Medulla oblongata (tissue), 1 donor: Measurements from ENCODE around the gene NUP37.
A peak's percentile ranks its signal among the peaks of the same experiment; 100 is the strongest.
"Not testable (repeated sequence)": the region's sequence is repeated elsewhere in the genome, so short reads cannot be mapped to it uniquely, and the experiment has no call there.

Experiments used
- DNase-seq: peaks from one replicate; pipeline ENCODE4 v3.0.0-alpha.2; 2015; ENCODE audit errors: extremely low spot score

The NUP37 gene

DNA sequence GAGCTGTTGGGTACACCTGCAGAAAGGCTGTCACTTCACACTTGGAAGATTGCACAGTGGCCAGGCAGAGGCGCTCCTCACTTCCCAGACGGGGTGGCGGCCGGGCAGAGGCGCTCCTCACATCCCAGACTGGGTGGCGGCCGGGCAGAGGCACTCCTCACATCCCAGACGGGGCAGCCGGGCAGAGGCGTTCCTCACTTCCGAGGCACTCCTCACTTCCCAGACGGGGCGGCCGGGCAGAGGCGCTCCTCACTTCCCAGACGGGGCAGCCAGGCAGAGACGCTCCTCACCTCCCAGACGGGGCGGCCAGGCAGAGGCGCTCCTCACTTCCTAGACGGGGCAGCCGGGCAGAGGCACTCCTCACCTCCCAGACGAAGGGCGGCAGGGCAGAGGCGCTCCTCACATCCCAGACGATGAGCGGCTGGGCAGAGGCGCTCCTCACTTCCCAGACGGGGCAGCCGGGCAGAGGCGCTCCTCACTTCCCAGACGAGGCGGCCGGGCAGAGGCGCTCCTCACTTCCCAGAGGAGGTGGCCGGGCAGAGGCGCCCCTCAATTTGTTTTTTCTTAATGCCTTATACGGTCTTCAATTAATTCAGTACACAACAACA, 30.6 kb downstream of the NUP37 start:
- DNase-seq = not testable (repeated sequence)

DNA sequence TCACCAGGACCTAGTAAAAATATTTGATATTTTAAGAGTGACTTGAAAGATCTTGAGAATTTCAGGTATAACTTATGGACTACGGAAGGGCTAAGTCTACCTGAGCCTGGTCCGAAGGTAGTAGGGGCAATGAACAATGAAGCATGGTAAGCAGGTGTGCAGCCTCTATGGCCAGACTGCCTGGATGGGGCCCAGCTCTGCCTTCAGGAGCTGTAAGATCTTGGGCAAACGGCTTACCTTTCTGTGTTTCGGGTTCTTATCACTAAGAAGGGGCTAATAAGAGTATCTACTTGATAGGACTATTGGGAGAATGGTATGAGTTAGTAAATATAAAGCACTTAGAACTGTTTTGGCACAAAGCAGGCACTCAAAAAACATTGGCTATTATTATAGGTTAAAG, 39.1 kb downstream of the NUP37 start:
- no peak for DNase-seq

DNA sequence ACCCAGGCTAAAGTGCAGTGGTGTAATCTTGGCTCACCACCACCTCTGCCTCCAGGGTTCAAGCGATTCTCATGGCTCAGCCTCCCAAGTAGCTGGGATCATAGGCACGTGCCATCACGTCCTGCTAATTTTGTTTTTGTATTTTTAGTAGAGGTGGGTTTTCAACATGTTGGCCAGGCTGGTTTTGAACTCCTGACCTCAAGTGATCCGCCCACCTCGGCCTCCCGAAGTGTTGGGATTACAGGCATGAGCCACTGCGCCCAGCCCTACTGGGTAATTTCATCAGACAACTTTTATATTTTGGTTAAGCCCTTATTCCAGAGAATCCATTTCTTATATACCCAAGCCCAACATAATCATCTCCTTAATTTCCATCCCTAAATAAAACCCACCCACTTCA, 47.8 kb downstream of the NUP37 start:
- DNase-seq = not testable (repeated sequence)

GRCh38 chr12:102069707-102070106, 50.2 kb downstream of the NUP37 start:
- no peak for DNase-seq

DNA sequence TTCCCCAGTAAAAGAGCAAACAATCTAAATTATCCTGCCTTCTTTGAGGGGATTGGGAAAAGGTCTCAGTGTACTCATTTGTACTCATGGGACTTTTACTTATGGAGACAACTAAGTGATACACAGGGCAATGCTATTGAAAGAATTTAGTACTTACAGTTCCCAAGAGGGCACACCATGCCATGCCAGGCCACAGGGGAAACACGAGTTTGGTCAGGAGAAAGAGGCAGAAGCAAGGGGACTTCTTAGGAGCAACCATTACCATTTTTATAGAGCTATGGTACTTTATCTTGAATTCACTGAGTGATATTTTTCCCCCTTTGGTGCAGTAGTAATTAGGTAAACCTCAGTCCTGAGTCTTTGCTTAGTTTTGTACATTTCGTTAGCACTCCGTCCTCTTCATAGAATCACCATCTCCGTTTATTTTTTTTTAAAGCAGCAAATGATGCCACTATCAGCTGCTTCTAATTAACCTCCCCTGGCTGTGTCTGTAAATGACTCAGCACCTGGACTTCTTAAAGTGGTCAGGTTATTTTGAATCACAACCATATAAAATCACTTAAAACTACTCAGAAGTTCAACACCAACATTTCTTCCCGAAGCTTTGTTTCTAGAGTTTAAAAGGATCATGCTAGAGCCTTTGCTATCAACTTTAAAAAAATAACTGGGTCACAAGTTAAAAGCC, 52.2 kb downstream of the NUP37 start:
- no peak for DNase-seq

DNA sequence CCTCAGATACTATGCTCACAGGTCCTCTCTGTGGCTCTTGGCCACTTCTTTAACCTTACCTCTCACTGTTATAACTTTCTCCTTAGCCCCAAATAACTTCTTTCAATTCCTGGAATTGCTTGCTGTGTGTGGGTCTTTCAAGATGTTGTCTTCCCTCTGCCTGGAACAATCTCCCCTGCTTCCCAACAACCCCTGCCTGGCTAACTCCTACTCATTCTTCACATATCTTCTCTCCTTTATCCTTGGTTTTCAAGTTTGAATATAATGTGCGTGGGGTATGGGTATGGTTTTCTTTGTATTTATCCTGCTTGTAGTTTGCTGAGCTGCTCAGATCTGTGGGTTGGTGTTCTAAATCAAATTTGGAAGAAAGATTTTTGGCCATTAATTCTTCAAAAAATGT, 55.4 kb downstream of the NUP37 start:
- no peak for DNase-seq

- no peak for DNase-seq
These were observed 56.8 kb downstream of the NUP37 start for GRCh38 chr12:102063069-102063468.

- DNase-seq = no peak
These were observed 57.5 kb downstream of the NUP37 start for GRCh38 chr12:102062419-102062806.

GRCh38 chr12:102061560-102062418, 58.1 kb downstream of the NUP37 start, which contains the start of gene WASHC3:
TSS of gene WASHC3 (minus strand) at chr12:102061991. CDS start at chr12:102061962, 29 bp downstream.
- peak; percentile 99 for DNase-seq

DNA sequence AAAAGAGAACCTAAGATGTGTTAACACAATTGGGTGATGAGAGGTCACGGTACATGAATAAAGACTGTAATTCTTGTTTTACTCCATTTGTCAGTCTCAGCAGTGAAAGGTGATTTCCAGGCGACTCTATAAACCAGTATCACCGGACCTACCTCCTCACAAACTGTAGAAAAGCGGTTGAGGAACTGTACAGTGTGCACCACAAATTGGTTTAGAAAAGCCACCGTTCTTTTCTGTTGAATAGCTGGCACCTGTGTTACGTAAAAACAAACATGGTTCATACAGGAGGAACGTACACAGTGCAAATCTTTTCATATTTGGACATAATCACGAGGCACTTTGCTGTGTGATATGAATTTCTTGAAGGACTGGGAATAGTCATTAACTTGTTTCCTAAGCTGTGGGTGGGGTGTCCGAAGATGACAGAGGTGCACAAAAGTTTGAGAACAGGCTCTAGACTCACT, 58.8 kb downstream of the NUP37 start:
- DNase-seq = peak; percentile 17

DNA sequence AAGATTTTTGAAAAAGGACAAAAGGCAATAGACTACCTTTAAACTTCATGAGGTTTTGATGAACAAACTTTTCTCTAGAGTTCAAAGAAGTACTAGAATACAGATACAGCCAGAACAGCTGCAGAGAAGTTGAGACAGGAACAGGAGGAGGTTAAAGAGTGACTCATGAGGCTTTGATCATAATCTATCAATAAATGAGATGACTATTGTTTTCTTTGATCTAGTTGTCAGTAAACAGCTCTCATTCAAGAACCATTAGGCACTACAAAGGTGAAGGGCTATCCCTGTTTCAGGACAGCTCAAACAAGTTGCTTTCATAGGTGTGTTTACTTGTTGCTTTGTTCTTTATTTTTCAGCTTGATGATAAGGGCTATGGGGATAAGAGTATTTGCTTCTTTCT, 60.6 kb downstream of the NUP37 start:
- DNase-seq = no peak

DNA sequence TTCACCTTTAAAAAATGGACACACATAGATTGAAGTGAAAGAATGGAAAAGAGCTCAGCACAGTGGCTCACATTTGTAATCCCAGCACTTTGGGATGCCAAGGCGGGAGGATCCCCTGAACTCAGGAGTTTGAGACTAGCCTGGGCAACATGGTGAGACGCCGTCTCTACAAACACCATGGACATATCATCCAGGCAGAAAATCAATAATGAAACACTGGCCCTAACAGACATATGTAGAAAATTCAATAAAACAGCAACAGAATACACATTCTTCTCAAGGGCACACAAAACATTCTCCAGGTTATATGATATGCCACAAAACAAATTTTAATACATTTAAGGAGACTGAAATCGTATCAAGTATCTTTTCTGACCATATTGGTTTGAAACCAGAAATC, 65.6 kb downstream of the NUP37 start:
- DNase-seq = no peak

DNA sequence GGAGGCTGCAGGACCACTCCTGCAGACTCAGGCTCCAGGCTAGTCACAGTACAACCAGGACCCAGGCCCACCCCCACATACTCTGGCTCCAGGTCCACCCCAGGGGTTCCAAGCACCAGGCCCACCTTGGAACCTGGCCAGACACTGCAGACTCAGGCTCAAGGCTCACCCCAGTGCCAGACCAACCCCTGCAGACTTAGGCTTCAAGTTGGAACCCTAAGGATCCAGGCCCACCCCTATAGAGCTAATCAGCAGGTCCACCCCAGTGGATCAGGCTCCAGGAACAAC, 66.9 kb downstream of the NUP37 start:
- DNase-seq = no peak

GRCh38 chr12:102052192-102053061, 67.5 kb downstream of the NUP37 start:
- DNase-seq = no peak

- no peak for DNase-seq
These were observed 68.4 kb downstream of the NUP37 start for GRCh38 chr12:102051431-102051965.

- DNase-seq = peak; percentile 39
These were observed 69.1 kb downstream of the NUP37 start for GRCh38 chr12:102050660-102051430.

- DNase-seq = no peak
These were observed 76.0 kb downstream of the NUP37 start for GRCh38 chr12:102043928-102044327.

DNA sequence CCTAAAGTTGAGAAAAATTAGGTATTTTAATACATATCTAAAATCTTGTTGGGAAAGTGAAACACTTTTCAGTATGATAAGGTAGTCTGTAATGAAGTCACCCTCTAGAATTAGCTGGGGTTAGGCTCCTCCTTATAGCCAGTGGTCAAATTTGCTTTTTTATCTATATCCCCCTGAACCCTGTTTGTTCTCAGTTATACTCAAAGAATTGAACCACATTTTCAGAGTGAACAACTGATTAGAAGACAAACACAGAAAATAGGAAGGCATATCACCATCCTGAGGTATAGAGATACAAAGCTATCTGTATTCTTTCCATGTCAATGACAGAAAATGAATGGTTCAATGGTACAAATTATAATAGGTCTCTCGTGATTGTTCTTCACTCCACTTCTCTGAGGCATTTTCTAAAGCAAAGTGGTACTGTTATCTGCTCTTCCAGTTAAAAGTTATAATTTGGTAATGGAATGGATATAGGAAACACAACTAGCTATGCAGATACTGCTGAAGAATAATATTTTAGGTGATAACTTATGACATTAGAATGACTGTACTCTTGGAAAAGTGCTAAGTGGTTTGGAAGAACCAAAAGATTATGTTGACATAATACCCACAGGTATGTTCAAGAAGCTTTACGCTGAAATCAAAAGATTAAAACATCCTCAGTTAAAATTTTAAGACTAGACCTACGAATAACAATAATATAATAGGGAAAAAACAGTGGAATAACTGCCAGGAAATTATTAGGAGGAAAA, 85.7 kb downstream of the NUP37 start:
- DNase-seq = no peak

GRCh38 chr12:102031852-102032251, 88.1 kb downstream of the NUP37 start:
- no peak for DNase-seq

DNA sequence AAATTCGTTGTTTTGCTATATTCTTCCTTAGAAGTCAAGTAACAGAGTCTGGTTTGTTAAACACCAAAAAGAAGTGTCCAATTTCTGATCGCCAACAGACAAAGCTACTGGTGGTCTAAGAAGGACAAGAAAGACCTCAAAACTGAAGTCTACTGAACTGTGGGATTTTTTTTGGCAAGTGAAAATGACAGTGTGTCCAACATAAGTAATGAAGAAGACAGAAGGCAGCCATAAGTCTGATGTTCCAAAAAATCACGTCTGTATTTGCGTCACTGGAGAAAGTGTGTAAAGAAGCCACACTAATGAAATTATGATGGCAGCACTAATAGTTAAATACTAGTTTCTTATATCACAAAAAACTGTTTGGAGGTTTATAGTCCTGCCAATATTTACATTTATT, 90.8 kb downstream of the NUP37 start:
- no peak for DNase-seq
